Kidney (tissue), 14 donors: ENCODE measurements around the gene FASTK. TPM values are rescaled to one million over a fixed set of nuclear protein-coding genes. Genes with fewer than 3 reads are reported as not detected.
A peak's percentile ranks its signal among the peaks of the same experiment; 100 is the strongest.

ENCODE experiments used
- DNase-seq, 5 donors: peaks; one replicate each; pipeline ENCODE4 v3.0.0-alpha.2; 2013 to 2020
- FAIRE-seq: peaks from 2 replicates; lab custom pipeline; 2012; peaks lifted over from hg19 to GRCh38; lab: Jason Lieb, UNC
- H3K27ac ChIP-seq, 2 donors: one replicate each; pipeline ENCODE4 v1.7.0; 2013; ENCODE audit warnings: low read depth in 2 of 2, low read length in 2 of 2, inconsistent platforms in 1 of 2
- H3K27me3 ChIP-seq: one replicate; pipeline ENCODE4 v1.7.1; 2013; ENCODE audit warnings: low read length, inconsistent platforms; ENCODE audit not compliant: control insufficient read depth, insufficient read depth
- H3K36me3 ChIP-seq, 3 donors: one replicate each; pipeline versions ENCODE4 v1.7.0 to v1.7.1; 2013; ENCODE audit warnings: low read length in 3 of 3, control low read depth in 1 of 3, inconsistent platforms in 1 of 3; ENCODE audit not compliant: insufficient read depth in 3 of 3, control insufficient read depth in 2 of 3
- H3K4me1 ChIP-seq, 3 donors: one replicate each; pipeline versions ENCODE4 v1.7.0 to v1.7.1; 2013; ENCODE audit warnings: low read length in 3 of 3, inconsistent platforms in 1 of 3, low read depth in 1 of 3; ENCODE audit not compliant: control insufficient read depth in 2 of 3, insufficient read depth in 2 of 3
- H3K4me3 ChIP-seq, 3 donors: one replicate each; pipeline versions ENCODE4 v1.7.0 to v1.8.1; 2013; ENCODE audit warnings: low read length in 3 of 3, control low read depth in 1 of 3, inconsistent platforms in 1 of 3
- H3K9ac ChIP-seq, 3 donors: one replicate each; pipeline versions ENCODE4 v1.7.0 to v1.7.1; 2013; ENCODE audit warnings: low read length in 3 of 3, control low read depth in 1 of 3, inconsistent platforms in 1 of 3
- H3K9me3 ChIP-seq, 3 donors: one replicate each; pipeline versions ENCODE4 v1.7.0 to v1.7.1; 2013; ENCODE audit warnings: low read length in 3 of 3, control low read depth in 1 of 3, inconsistent platforms in 1 of 3; ENCODE audit not compliant: control insufficient read depth in 2 of 3, insufficient read depth in 1 of 3
- CTCF ChIP-seq: IDR thresholded peaks from 3 replicates; pipeline ENCODE4 v1.5.1; 2012; ENCODE audit warnings: mild to moderate bottlenecking, moderate library complexity, borderline replicate concordance; ENCODE audit not compliant: insufficient read depth; ENCODE audit errors: extremely low read depth
- intact Hi-C: fragments of 100-400 bp; cut with DNase I; formaldehyde crosslinking; loops from one replicate; pipeline ENCODE4 v1.11.1; 2022
- polyA plus RNA-seq: library from polyadenylated mRNA; stranded (reverse); fragments of 350-450 nt; fragmentation: Illumina TruSeq; extraction: RNeasy Lipid Tissue Mini Kit (QIAGEN cat#74804); gene quantifications from one replicate; pipeline ENCODE4 v1.2.3, GENCODE V29; 2014; ENCODE audit warnings: low read depth, low replicate concordance; ENCODE audit not compliant: insufficient read depth
- total RNA-seq: library from RNA; stranded (reverse); fragmentation: NEBNext Ultra II Directional; extraction: Animal tissue kit (Norgen Biotek cat#: 25700); gene quantifications from one replicate; pipeline ENCODE4 v1.2.1, GENCODE V29; 2021
- donor health status: control.
- donor health status: control.
- donor health status: control.
- donor health status: control.
- donor health status: control.
- donor health status: DM: yes; HTN: yes; CAD: no.
- donor health status: Normal renal cell carcinoma (clear cell type).

The FASTK gene
- total and polyA plus RNA-seq, 2 donors from 2014 or later, result 71.2 to 116 TPM

- H3K36me3 ChIP-seq, result peaks cover 2 to 29% (median 17%) of the 10 kb centered on the region in 3 donors
- H3K9ac ChIP-seq, result no peak overlapping the region
- FAIRE-seq (no peak), DNase-seq (peak in 1 of 5 donors; percentile 66)
- no peak for TF ChIP-seq CTCF
- H3K27ac ChIP-seq, result no peak overlapping the region
- intact Hi-C loops, result no loop called here
- no peaks in the 10 kb centered on the region for H3K9me3 ChIP-seq
- H3K27me3 ChIP-seq, result no peaks in the 10 kb centered on the region
- H3K4me3 ChIP-seq, result no peak overlapping the region
- H3K4me1 ChIP-seq, result peaks cover 0 to 20% (median 6%) of the 10 kb centered on the region in 3 donors
Measured at GRCh38 chr7:151074817-151075661, 5.6 kb downstream of the FASTK start.

GRCh38 chr7:151073990-151074389 lies 6.6 kb downstream of the FASTK start:
- no peak for FAIRE-seq
- Histone ChIP-seq H3K27me3 (no peaks in the 10 kb centered on the region), H3K9ac (no peak overlapping the region), H3K36me3 (peaks cover 2 to 38% (median 19%) of the 10 kb centered on the region in 3 donors), H3K4me3 (no peak overlapping the region), H3K4me1 (peaks cover 0 to 9% (median 0%) of the 10 kb centered on the region in 3 donors), H3K27ac (no peak overlapping the region), H3K9me3 (no peaks in the 10 kb centered on the region)
- intact Hi-C loops, result no loop called here
- TF ChIP-seq CTCF, result no peak
- peak in 1 of 5 donors; percentile 55 for DNase-seq

DNA sequence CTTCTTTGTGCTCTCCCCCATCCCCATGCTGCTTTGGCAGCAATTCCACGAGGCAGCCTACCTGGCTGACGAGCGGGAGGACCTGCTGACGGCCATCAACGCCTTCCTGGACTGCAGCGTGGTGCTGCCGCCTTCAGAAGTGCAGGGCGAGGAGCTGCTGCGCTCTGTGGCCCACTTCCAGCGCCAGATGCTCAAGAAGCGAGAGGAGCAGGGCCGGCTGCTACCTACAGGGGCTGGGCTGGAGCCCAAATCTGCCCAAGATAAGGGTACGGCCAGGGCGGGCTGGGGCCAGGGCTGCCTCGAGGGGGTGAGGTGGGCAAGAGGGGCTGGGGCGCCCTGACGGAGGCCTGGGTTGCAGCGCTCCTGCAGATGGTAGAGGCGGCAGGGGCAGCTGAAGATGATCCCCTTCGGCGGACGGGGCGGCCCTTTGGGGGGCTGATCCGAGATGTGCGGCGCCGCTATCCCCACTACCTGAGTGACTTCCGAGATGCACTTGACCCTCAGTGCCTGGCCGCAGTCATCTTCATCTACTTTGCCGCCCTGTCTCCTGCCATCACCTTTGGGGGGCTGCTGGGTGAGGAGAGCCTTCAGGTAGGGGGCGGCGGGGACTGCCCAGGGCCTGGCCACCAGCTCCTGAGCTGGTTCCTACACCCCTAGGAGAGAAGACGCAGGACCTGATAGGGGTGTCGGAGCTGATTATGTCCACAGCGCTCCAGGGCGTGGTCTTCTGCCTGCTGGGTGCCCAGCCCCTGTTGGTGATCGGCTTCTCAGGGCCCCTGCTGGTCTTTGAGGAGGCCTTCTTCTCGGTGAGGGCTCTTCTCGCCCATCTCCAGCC lies 9.4 kb downstream of the FASTK start:
- FAIRE-seq (no peak), DNase-seq (peak in 1 of 5 donors; percentile 74)
- Histone ChIP-seq H3K27ac (no peak overlapping the region), H3K36me3 (peaks cover 4 to 54% (median 25%) of the 10 kb centered on the region in 3 donors), H3K9ac (no peak overlapping the region), H3K4me3 (no peak overlapping the region), H3K27me3 (no peaks in the 10 kb centered on the region), H3K4me1 (no peaks in the 10 kb centered on the region), H3K9me3 (no peaks in the 10 kb centered on the region)
- intact Hi-C loops, result no loop called here
- no peak for TF ChIP-seq CTCF
